Astrocyte (in vitro differentiated cells and primary cell): ENCODE results near the gene SMARCA5. TPM values are rescaled to one million over a fixed set of nuclear protein-coding genes. Genes with fewer than 3 reads are reported as not detected.

Experiments
- DNase-seq: peaks from one replicate; pipeline ENCODE4 v3.0.0-alpha.2; 2010; ENCODE audit warnings: low read depth
- FAIRE-seq: peaks from 2 replicates; lab custom pipeline; 2011; peaks lifted over from hg19 to GRCh38; lab: Jason Lieb, UNC
- H2AFZ ChIP-seq: 2 replicates; pipeline ENCODE4 v1.6.0; 2012; ENCODE audit warnings: low read depth, low read length, inconsistent platforms
- H3K27ac ChIP-seq: 2 replicates; pipeline ENCODE4 v1.5.1; 2011; ENCODE audit warnings: low read depth, low read length, inconsistent platforms
- H3K27me3 ChIP-seq: 2 replicates; pipeline ENCODE4 v1.6.0; 2011; ENCODE audit warnings: low read length, inconsistent platforms; ENCODE audit not compliant: insufficient read depth
- H3K36me3 ChIP-seq: 2 replicates; pipeline ENCODE4 v1.5.1; 2011; ENCODE audit warnings: low read length, inconsistent platforms; ENCODE audit not compliant: insufficient read depth
- H3K4me1 ChIP-seq: 2 replicates; pipeline ENCODE4 v1.5.1; 2011; ENCODE audit warnings: low read length, inconsistent platforms; ENCODE audit not compliant: insufficient read depth
- H3K4me2 ChIP-seq: 2 replicates; pipeline ENCODE4 v1.6.0; 2012; ENCODE audit warnings: low read length, inconsistent platforms
- H3K4me3 ChIP-seq: 2 replicates; pipeline ENCODE4 v1.5.1; 2011; ENCODE audit warnings: low read depth, mild to moderate bottlenecking, low read length, inconsistent platforms; ENCODE audit not compliant: insufficient read depth
- H3K79me2 ChIP-seq: 2 replicates; pipeline ENCODE4 v1.6.0; 2012; ENCODE audit warnings: mild to moderate bottlenecking, low read length, inconsistent platforms; ENCODE audit not compliant: insufficient read depth
- H3K9ac ChIP-seq: 2 replicates; pipeline ENCODE4 v1.6.0; 2012; ENCODE audit warnings: mild to moderate bottlenecking, low read length, inconsistent platforms
- H3K9me3 ChIP-seq: 2 replicates; pipeline ENCODE4 v1.5.1; 2012; ENCODE audit warnings: low read depth, mild to moderate bottlenecking, low read length, inconsistent platforms; ENCODE audit not compliant: insufficient read depth
- H4K20me1 ChIP-seq: 2 replicates; pipeline ENCODE4 v1.6.0; 2012; ENCODE audit warnings: low read length, inconsistent platforms; ENCODE audit not compliant: insufficient read depth
- H3K27ac Mint-ChIP-seq: one replicate; pipeline ENCODE4 v1.8.0; 2021; ENCODE audit warnings: mild to moderate bottlenecking, mixed read lengths; ENCODE audit not compliant: unreplicated experiment
- H3K27me3 Mint-ChIP-seq: one replicate; pipeline ENCODE4 v1.8.0; 2021; ENCODE audit warnings: low read depth, mixed read lengths; ENCODE audit not compliant: unreplicated experiment
- H3K36me3 Mint-ChIP-seq: one replicate; pipeline ENCODE4 v1.8.0; 2021; ENCODE audit warnings: low read depth, mixed read lengths; ENCODE audit not compliant: unreplicated experiment
- H3K4me1 Mint-ChIP-seq: one replicate; pipeline ENCODE4 v1.8.0; 2021; ENCODE audit warnings: low read depth, mixed read lengths; ENCODE audit not compliant: unreplicated experiment
- H3K4me3 Mint-ChIP-seq: one replicate; pipeline ENCODE4 v1.8.0; 2021; ENCODE audit warnings: mild to moderate bottlenecking, moderate library complexity, mixed read lengths; ENCODE audit not compliant: unreplicated experiment
- H3K9me3 Mint-ChIP-seq: one replicate; pipeline ENCODE4 v1.8.0; 2021; ENCODE audit warnings: mild to moderate bottlenecking, mixed read lengths; ENCODE audit not compliant: unreplicated experiment
- CTCF ChIP-seq: IDR thresholded peaks from 2 replicates; pipeline ENCODE4 v1.5.1; 2011; ENCODE audit warnings: low read depth, mild to moderate bottlenecking, inconsistent platforms, low read length, moderate library complexity; ENCODE audit not compliant: insufficient read depth
- EZH2 ChIP-seq: IDR thresholded peaks from 2 replicates; pipeline ENCODE4 v1.6.1; 2012; ENCODE audit warnings: mild to moderate bottlenecking, low read length, inconsistent platforms; ENCODE audit not compliant: insufficient read depth
- total RNA-seq: library from RNA; stranded (reverse); gene quantifications from 2 replicates; pipeline ENCODE4 v1.2.1, GENCODE V29; 2021

SMARCA5 gene
- total RNA-seq, 1 donor from 2014 or later, result 69.0 TPM

GRCh38 chr4:143575331-143575730 lies 61.8 kb downstream of the SMARCA5 start:
- Histone ChIP-seq H3K4me2 (no peak overlapping the region), H3K9me3 (no peaks in the 10 kb centered on the region), H3K27me3 (no peaks in the 10 kb centered on the region), H2AFZ (no peak overlapping the region), H3K4me1 (no peaks in the 10 kb centered on the region), H3K27ac (no peak overlapping the region), H3K4me3 (no peak overlapping the region), H4K20me1 (no peaks in the 10 kb centered on the region), H3K36me3 (no peaks in the 10 kb centered on the region), H3K79me2 (no peaks in the 10 kb centered on the region), H3K9ac (no peak overlapping the region)
- DNase-seq (no peak), FAIRE-seq (no peak)
- H3K4me3 Mint-ChIP-seq, result no peak overlapping the region
- no peak overlapping the region for H3K27ac Mint-ChIP-seq
- no peaks in the 10 kb centered on the region for H3K4me1 Mint-ChIP-seq
- peaks cover 3% of the 10 kb centered on the region for H3K9me3 Mint-ChIP-seq
- TF ChIP-seq CTCF (no peak), EZH2 (no peak)
- H3K36me3 Mint-ChIP-seq, result no peaks in the 10 kb centered on the region
- H3K27me3 Mint-ChIP-seq, result no peaks in the 10 kb centered on the region

- no peak overlapping the region for H3K9ac ChIP-seq
- H3K4me2 ChIP-seq, result no peak overlapping the region
- no peak overlapping the region for H2AFZ ChIP-seq
- no peak overlapping the region for H3K4me3 Mint-ChIP-seq
- no peak overlapping the region for H3K27ac ChIP-seq
- peaks cover 11% of the 10 kb centered on the region for H3K9me3 Mint-ChIP-seq
- peaks cover 7% of the 10 kb centered on the region for H3K9me3 ChIP-seq
- DNase-seq, result no peak
- H3K79me2 ChIP-seq, result no peaks in the 10 kb centered on the region
- H3K27me3 ChIP-seq, result no peaks in the 10 kb centered on the region
- no peaks in the 10 kb centered on the region for H3K36me3 Mint-ChIP-seq
- H3K4me1 Mint-ChIP-seq, result peaks cover 6% of the 10 kb centered on the region
- no peaks in the 10 kb centered on the region for H4K20me1 ChIP-seq
- peaks cover 3% of the 10 kb centered on the region for H3K4me1 ChIP-seq
- TF ChIP-seq CTCF (no peak), EZH2 (no peak)
- no peak for FAIRE-seq
- H3K27me3 Mint-ChIP-seq, result no peaks in the 10 kb centered on the region
- H3K36me3 ChIP-seq, result no peaks in the 10 kb centered on the region
- no peak overlapping the region for H3K27ac Mint-ChIP-seq
- no peak overlapping the region for H3K4me3 ChIP-seq
Measured at GRCh38 chr4:143581331-143581946, 67.9 kb downstream of the SMARCA5 start.

- Histone ChIP-seq H3K9me3 (peaks cover 7% of the 10 kb centered on the region), H3K4me1 (peaks cover 4% of the 10 kb centered on the region), H3K27ac (peak overlapping the region; percentile 23), H3K4me3 (no peak overlapping the region), H3K9ac (no peak overlapping the region), H3K79me2 (no peaks in the 10 kb centered on the region), H2AFZ (no peak overlapping the region), H3K27me3 (no peaks in the 10 kb centered on the region), H3K4me2 (peak overlapping the region; percentile 23), H4K20me1 (no peaks in the 10 kb centered on the region), H3K36me3 (no peaks in the 10 kb centered on the region)
- H3K9me3 Mint-ChIP-seq, result peaks cover 8% of the 10 kb centered on the region
- H3K27me3 Mint-ChIP-seq, result no peaks in the 10 kb centered on the region
- H3K27ac Mint-ChIP-seq, result no peak overlapping the region
- DNase-seq (no peak), FAIRE-seq (no peak)
- TF ChIP-seq CTCF (no peak), EZH2 (no peak)
- H3K4me3 Mint-ChIP-seq, result no peak overlapping the region
- peaks cover 6% of the 10 kb centered on the region for H3K4me1 Mint-ChIP-seq
- H3K36me3 Mint-ChIP-seq, result no peaks in the 10 kb centered on the region
Measured at GRCh38 chr4:143585548-143585947, 72.0 kb downstream of the SMARCA5 start.
